Effector CD4-positive, alpha-beta T cell (primary cell): ENCODE results near the gene TPSAB1.
"Not testable (repeated sequence)": the region's sequence is repeated elsewhere in the genome, so short reads cannot be mapped to it uniquely, and the experiment has no call there.

Source experiments
- DNase-seq: peaks from one replicate; pipeline ENCODE4 v3.0.0-alpha.2; 2020

Gene TPSAB1

GRCh38 chr16:1253701-1254364 lies 13.3 kb downstream of the TPSAB1 start:
- not testable (repeated sequence) for DNase-seq

- DNase-seq: not testable (repeated sequence)
Measured at GRCh38 chr16:1254821-1255220, 14.3 kb downstream of the TPSAB1 start.

GRCh38 chr16:1255276-1256122 lies 15.0 kb downstream of the TPSAB1 start, which contains the start of gene TPSD1:
Gene TPSD1, plus strand, starts transcription at chr16:1256069. Its CDS starts 212 bp downstream, at chr16:1256281.
- not testable (repeated sequence) for DNase-seq

- DNase-seq: not testable (repeated sequence)
Measured at GRCh38 chr16:1256296-1256873, 15.9 kb downstream of the TPSAB1 start.

- no peak for DNase-seq
Measured at GRCh38 chr16:1256874-1257322, 16.4 kb downstream of the TPSAB1 start.

- no peak for DNase-seq
Measured at GRCh38 chr16:1257561-1258224, 17.2 kb downstream of the TPSAB1 start.

GRCh38 chr16:1258225-1258600 lies 17.7 kb downstream of the TPSAB1 start:
- no peak for DNase-seq

GRCh38 chr16:1258906-1259759 lies 18.6 kb downstream of the TPSAB1 start:
- DNase-seq: no peak

GRCh38 chr16:1259760-1260068 lies 19.2 kb downstream of the TPSAB1 start:
- no peak for DNase-seq

GRCh38 chr16:1260101-1260680 lies 19.7 kb downstream of the TPSAB1 start:
- no peak for DNase-seq

- DNase-seq: no peak
Measured at GRCh38 chr16:1261131-1261892, 20.8 kb downstream of the TPSAB1 start.

GRCh38 chr16:1262210-1262845 lies 21.8 kb downstream of the TPSAB1 start:
- no peak for DNase-seq

- DNase-seq: no peak
Measured at GRCh38 chr16:1262846-1263221, 22.3 kb downstream of the TPSAB1 start.

GRCh38 chr16:1263591-1264344 lies 23.3 kb downstream of the TPSAB1 start:
- DNase-seq: no peak

GRCh38 chr16:1264345-1265089 lies 24.0 kb downstream of the TPSAB1 start:
- no peak for DNase-seq

- DNase-seq: no peak
Measured at GRCh38 chr16:1265090-1265630, 24.7 kb downstream of the TPSAB1 start.

- DNase-seq: no peak
Measured at GRCh38 chr16:1265826-1266225, 25.3 kb downstream of the TPSAB1 start.

GRCh38 chr16:1269418-1269817 lies 28.9 kb downstream of the TPSAB1 start:
- DNase-seq: not testable (repeated sequence)

- DNase-seq: no peak
Measured at GRCh38 chr16:1271380-1271723, 30.8 kb downstream of the TPSAB1 start.
